ENCODE measurements around the gene ITIH1.
A peak's percentile ranks its signal among the peaks of the same experiment; 100 is the strongest.
"Not testable (repeated sequence)": the region's sequence is repeated elsewhere in the genome, so short reads cannot be mapped to it uniquely, and the experiment has no call there.

The ITIH1 gene

GRCh38 chr3:52777127-52777958 is at the start of gene ITIH1:
TSS of gene ITIH1 (plus strand) at chr3:52777599. CDS start at chr3:52777616, 17 bp downstream.
- no peak for DNase-seq

DNA sequence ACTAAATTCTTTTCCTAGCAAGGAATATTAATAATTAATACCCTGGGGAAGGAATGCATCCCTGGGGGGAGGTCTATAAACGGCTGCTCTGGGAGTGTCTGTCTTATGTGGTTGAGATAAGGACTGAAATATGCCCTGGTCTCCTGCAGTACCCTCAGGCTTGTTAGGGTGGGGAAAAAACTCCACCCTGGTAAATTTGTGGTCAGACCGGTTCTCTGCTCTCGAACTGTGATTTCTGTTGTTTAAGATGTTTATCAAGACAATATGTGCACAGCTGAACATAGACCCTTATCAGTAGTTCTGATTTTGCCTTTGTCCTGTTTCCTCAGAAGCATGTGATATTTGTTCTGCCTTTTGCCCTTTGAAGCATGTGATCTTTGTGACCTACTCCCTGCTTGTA is 48.6 kb upstream of the ITIH1 start:
- not testable (repeated sequence) for DNase-seq

- DNase-seq, result no peak
Observed at GRCh38 chr3:52730681-52731080, 46.7 kb upstream of the ITIH1 start.

- no peak for DNase-seq
Observed at GRCh38 chr3:52731590-52731989, 45.8 kb upstream of the ITIH1 start.

GRCh38 chr3:52733256-52733891 is 44.0 kb upstream of the ITIH1 start:
- DNase-seq, result no peak

GRCh38 chr3:52739730-52740129 is 37.7 kb upstream of the ITIH1 start:
- no peak for DNase-seq

- DNase-seq, result no peak
Observed at GRCh38 chr3:52742418-52743041, 34.9 kb upstream of the ITIH1 start.

DNA sequence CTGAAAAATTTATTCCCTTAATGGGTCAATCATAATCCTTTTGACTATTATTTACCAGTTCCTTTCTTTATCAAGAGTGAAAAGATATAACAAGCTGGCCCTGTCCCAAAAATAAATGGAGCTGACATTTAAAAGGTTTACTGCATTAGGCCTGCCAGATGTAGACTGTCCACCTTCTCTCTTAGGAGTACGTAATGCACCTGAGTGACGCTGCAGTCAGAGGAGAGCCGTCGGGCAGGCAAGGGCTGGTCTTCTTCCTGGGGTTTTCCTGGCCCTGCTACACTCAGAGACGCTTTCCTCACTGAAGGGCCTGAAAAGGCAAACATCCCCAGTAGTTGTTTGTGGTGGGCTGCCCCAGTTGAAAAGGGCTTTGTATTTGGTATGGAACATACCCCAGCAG is 34.2 kb upstream of the ITIH1 start:
- DNase-seq, result no peak

DNA sequence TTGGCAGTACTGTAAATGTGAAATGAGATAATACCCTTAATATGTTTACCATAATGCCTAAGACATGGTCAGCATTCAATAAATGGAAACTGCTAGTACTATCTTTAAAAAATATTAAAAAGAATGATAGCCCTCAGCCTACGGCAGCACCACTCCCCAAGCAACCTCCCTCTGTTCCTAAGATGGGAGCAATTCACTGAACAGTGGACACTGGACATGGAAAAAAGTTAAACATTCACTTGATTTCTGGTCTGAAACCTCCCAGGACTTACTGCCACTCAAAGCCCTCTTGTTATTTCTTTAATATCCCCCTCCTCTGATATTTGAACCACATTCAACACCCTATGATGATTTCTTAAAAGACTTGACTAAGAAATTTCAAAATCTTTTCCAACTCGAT is 33.7 kb upstream of the ITIH1 start:
- DNase-seq, result no peak

- DNase-seq, result no peak
Observed at GRCh38 chr3:52752045-52752660, 25.2 kb upstream of the ITIH1 start.

GRCh38 chr3:52754373-52754772 is 23.0 kb upstream of the ITIH1 start:
- no peak for DNase-seq

- no peak for DNase-seq
Observed at GRCh38 chr3:52756141-52756540, 21.3 kb upstream of the ITIH1 start.

DNA sequence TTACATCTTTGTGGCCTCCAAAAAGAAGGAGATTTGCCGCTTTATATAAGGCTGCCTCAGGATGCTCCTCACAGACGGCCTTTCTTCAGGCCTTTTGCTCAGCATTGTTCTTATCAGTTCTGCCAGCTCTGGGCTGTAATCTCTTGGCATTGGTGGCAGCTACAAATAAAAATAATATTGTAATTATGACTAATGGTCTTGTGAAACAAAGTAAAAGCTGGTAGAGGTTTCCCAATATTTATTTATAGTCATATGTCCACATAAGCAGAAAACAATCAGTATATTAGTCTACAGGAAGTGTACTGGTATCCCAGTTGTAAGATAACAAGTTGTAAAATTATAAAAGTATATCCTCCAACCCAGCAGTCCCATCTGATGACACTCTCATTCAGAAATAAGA is 13.9 kb upstream of the ITIH1 start:
- DNase-seq, result no peak

DNA sequence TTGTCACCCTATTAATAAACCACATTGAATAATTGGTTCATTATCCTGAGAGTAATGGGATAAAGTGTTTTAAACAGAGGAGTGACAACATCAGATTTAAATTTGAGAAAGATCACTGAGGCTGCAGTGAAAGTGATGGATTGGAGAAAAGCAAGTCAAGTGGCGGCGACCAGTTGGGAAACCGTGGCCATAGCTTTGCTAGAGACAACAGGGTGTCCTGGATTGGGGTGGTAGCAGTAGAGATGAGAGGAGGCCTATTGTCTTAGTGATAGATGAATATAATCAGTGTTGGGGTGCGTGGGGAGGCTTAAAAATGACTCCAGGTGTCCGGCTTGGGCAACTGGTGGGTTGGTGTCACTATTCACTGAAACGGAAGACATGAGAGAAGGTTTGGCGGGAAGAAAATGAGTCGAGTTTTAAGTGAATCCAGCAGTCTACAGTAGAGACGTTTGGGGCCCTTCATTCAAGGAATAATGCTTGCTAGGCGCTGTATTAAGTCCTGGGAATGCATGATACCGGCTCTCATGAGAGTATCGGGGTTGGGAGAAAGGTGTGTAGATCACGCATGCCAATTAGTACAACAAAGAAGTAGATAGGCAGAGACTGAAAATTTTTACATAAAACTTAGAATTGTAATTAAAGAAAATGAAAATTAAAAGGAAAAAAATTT is 7.5 kb upstream of the ITIH1 start:
- no peak for DNase-seq

DNA sequence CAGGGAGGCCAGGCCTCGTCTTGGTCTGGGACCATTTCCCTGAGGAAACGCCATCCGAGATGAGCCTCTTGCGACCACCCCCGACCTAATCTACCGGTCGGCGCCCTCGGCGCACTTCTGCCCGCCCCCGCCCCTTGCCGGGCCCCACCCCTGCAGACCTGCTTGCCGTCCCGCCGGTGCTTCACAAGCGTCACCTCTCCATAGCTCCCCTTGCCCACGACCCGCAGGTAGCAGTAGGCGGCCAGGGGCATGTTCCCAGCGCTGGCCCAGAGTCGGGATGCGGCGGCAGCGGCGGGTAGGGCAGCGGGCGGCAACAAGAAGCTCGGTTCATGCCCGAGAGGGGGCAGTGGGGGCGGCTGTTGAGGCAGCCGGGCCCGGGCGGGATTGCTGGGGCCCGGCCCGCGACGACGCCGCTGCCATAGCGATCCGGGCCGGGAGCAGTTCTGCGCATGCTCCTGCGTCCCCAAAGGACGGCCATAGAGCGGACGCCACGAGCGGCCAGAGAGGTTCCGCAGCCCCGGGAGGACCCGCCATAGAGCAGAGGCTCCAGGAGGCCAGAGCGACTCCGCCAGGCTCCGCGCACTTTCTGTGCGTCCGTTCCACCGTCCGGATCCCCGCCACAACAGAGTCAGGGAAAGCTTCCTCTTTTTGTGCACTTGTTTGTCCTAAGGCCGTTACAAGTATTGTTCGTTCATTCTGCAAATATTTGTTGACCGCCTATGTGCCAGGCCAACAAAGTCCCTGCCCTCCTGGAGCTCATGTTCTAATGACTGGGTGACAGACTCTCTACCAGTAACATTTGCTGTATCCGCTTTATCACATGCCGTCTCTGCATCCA is 6.7 kb upstream of the ITIH1 start, which contains the start of gene NEK4:
NEK4 (minus strand) TSS at position 445 of the 838 bp plus-strand sequence; CDS start at position 251, 194 bp downstream.
- DNase-seq, result peak; percentile 81

DNA sequence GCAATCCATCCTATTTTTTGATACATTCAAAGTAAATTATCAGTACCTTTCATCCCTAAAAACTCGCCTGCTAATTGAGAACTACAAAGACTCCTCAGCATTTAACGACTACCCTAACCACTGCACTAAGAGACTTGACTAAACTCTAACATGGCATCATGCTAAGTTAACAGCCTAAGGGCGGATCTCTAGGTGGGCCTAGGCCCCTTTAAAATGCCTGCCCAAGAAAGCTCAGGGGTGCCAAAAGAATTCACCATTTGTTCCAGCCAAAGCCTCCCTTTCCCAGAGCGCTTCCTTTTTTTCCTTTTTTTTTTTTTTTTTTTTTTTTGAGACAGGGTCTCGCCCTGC is 6.1 kb upstream of the ITIH1 start:
- DNase-seq, result no peak

DNA sequence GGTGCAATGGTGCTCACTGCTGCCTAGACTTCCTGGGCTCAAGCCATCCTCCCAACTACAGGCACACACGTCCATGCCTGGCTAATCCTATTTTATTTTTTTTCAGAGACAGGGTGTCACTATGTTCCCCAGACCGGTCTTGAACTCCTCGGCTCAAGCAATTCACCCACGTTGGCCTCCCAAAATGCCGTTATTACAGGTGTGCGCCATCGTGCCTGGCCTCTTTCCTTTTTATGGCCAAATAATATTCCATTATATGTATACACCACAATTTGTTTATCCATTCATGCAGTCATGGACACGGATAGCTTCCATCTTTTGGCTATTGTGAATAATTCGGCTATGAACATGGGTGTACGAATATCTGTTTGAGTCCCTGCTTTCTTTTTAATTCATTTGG is 5.7 kb upstream of the ITIH1 start:
- DNase-seq, result no peak

GRCh38 chr3:52773361-52774065 is 3.9 kb upstream of the ITIH1 start:
- no peak for DNase-seq

DNA sequence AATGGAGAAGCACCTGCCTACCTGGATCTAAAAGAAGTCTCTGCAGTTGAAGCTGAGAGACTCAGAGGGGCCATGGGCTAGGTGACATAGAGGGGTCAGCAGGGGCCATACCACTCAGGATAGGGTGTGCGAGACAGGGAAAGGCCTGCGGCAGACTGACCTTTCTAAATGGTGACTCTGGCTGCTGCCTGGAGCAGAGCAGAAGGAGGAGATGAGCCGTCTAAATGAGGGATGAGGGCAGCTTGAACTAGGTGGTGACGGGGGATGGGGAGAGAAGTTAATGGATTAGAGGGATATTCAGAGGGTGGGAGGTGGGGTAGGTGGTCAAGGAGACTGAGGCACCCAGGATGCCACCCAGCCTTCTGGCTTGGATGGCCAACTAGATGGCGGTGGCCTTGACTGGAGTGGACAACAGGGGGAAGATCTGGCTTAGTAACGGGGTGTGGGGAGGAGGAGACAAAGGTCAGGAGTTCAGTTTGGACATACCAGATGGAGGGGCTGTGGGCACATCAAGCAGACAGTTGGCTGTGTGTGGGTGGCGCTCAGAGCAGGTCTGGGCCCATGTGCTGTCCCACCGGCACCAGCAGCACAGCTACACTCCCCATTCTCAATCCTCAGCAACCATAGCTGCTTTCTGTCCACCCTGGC is 3.2 kb upstream of the ITIH1 start:
- DNase-seq, result no peak

DNA sequence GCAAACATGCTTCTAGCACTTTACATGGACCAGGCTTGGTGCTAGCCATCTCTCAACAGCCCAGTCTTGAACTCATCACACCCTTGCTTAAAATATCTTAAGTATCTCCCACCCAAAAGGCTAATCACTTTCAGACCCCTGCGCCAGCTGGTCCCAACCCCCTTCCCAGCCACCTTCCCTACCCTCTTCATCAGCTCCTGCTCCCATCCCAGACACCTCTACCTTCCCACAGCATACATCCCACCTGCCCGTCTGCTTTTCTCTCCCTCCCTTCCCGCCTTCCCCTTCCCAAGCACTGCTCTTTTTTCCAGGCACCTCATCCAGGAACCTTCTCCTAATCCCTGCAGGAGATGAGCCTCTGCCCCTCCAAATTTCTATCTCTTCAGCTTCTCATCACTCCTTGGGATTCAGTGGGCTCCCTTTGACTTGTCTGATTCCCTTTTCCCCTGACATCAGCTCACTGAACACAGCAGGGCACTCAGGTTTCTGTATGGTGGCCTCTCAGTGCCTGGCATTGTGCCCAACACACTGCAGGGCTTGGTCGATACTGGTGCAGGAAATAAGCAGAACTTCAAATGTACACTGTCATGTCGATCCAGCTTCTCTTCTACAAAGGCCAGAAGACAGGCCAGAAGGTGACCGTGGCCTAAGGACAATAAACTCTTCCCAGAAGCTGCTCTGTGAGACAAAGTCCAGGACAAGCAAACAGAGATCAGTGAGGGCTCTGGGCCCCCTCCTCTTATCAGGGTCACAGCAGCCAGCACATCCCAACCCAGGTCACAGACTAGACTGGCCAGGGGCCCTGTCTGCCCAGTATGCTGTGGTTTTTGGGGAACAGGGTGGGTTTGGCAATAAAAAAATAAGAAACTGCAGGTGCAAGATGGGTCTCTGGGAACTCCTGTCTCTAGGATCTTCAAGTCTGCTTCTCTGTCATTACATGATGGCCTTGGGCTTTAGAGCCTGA is 2.2 kb upstream of the ITIH1 start:
- DNase-seq, result no peak
